Measurements from ENCODE around the gene ERCC6.
A peak's percentile ranks its signal among the peaks of the same experiment; 100 is the strongest.

Gene ERCC6

DNA sequence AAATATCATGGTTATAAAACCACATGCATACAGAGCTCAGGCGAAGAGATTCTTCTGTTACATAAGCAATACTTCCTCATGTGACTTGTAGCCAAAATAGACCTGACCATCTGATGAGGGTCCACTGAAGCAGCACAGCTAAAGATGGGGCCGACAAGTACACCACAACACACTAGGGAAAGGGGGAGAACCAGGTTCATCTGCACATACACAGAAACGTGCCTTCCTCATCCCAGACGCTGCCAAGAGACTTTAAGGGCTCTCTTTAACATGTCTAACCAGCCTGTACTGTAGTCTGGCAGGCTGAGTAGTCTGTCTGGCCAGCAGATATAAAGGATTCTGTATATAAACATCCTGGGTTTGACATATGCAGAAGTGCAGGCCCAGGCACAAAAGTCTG is 30.3 kb downstream of the ERCC6 start:
- DNase-seq, result no peak

DNA sequence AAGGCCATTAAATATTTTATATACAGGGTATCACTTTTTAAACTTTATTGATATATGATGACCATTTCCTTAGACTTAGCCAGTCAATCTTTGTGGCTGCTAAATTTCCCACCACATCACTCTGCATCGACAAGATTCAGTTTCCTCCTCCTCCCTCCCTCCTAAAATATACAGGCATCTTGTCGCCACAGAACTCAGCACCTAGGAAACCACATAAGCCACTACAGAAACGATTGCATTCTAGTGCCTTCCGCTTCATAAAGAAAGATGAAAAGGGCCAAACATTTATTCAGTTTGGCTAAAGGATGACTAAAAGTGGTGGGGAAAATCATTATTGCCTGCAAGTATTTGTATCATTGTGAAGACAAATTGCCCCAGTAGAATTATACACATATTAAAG is 30.7 kb downstream of the ERCC6 start:
- DNase-seq, result no peak

DNA sequence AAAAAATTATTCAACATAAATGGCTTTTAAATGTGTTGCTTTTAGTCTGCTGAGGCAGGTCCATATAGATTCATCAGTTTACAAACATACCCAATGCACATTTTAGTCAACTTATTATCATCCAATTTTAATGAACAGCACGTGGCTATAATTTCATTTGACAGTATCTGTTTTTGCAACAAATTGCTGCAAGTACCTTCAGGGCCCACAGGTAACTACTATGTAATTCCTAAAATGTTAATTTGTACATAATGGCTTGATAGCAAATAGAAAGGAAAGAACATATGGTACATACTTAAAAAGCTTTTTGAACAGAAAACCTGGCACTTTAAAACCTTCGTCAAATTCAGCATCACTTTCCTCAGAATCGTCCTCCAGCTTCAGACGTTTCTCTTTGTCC is 33.3 kb downstream of the ERCC6 start:
- no peak for DNase-seq

DNA sequence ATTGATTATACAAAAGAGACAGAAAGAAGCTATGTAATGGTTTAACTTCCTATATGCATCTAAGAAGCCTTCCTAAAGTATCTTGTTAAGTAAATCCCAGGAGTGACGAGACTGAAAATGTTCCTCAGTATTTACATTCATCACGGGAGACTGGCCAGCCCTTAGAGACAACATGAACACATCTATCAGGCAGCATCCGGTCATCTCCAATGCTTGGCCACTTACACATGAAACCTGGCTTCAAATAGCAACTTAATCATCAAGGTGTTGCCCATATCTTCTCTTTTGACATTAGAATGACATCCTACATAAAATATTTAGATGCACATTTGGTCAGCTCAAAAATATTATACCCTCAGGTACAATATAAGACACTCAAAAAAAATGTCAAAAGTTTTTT is 33.8 kb downstream of the ERCC6 start:
- no peak for DNase-seq

DNA sequence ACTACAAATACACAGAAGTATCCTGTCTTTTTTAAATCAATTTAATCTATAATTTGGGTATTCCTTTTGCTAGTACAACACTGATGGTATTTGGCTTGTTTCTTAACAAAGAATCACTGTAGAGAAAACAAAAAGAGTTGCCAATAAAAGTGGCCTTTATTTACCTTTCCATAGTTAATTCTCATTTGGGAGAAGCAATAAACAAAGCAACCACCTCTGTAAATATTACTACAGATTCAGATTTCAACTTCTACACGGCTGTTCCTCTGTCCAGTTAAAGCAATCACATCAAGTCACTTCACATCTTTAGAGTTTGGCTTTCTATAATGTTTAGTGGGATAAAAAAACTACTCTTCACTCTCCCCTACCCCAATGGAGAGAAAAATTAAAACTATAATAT is 34.4 kb downstream of the ERCC6 start:
- no peak for DNase-seq

DNA sequence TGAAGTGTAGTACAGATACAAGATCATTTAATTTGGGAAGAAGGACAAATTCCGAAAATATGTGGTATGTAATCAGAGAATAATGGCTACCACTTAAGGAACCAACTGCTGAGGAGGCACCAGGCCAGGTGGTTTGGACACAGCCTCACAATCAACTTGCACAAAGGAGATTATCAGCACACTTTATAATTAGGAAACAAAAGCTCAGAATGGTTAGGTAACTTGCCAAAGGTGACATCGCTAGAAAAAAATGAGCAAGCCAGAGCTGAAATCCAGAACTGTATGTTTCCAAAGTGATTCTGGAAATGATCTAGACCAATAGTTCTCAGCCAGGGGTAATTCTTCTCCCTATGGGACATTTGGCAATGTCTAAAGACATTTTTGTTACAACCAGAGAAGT is 36.6 kb downstream of the ERCC6 start:
- no peak for DNase-seq

DNA sequence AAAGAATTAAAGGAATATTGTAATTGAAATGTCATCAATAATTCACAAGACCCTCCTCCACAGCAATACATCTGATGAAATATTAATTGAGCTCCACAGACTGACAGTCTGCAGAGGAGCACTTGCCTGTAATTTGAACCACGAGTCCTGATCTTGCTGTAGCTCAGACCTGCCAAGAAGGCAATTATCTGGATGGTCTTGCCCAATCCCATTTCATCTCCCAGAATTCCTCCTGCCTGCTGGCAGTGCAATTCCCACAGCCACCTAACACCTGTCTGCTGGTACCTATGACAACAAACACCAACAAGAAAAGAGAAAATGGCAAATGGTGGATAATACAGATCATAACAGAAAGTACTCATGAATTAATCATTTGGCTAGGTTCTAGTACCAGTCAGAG is 38.5 kb downstream of the ERCC6 start:
- no peak for DNase-seq

DNA sequence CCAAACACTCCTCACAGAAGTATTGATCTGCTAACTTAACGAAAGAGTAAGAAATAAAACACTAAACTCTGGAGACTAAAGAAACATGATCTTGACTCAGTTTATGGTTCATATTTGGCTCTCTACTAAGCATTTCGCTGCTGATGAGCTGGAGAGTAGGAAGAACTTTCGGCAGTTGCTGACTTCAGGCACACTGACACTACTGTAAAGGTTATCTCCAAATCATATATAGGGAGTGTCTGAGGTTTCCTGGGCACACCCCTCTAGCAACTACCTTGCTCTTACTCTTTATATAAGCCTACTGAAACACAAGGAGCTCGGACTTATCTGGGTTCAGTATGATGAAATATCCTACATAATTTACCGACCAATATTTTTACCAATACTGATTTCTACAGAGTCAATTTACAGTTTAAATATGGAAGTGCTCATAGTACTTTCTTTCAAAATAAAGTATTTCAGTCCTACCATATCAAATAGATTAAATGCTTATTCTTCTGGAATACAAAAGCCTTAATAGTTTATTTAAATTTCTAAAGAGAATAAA is 39.5 kb downstream of the ERCC6 start:
- no peak for DNase-seq

DNA sequence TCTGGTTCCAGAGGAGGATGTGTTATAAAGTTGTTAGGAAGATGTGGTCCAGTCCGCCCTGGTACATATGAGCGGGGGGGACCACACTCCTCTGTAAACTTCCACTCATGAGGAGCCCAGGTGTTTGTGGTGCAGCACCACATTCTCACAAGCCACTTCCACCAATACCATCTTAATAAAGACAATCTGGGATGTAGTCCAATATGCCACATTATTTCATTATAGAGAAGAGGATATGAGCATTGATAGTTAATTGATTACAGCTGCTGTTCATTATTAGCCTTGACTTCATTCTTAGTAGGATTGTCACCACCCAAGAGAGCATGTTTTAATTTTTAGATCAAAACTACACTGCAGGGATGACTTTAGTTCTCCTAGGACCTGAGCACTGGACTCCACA is 40.5 kb downstream of the ERCC6 start:
- DNase-seq, result no peak

DNA sequence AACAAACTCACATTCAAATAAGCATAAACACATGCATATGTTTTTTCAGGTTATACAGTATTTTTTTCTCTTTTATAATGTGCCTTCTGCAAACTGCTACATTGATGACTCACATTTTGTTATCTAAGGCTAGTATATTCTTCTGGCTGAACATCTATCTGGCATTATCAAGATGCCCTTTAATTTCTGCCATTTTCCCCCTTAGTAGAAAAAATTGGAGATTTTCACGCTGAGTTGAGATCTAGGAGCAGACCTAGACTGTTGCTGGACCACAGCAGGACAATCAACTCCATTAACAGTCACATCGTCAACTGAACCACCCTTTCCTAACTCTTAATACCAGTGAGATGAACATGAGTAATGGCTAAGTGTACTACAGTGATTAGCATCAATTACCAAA is 41.6 kb downstream of the ERCC6 start:
- no peak for DNase-seq

DNA sequence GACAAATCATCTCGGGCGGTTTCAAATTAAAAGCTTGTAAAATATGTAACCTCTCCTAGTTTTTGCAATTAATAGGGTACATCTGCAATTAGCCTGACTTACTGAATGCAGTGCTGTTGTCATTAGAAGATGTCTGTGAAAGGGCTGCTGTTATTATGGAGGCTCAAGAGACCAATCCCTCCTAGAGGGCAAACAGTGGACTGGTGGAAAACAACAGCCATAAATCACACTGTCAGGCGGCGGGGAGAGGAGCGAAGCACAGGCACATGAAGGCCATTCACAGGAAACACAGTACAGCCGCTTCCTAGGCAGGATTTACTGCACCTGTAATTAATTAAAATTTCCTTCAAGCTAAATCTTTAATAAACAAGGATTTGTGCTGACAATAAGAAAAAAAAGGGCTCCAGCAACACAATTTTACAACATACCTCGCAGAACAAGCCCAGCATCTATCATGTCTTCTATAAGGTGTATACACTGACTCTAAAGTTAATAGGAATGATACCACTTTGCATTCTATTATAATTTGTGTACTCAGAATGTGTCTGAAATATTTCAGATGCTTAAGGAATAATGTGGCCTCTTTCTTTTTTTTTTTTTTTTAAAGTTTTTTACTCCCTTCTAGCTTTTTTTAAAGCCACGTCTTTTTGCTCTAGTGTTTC is 50.7 kb downstream of the ERCC6 start:
- DNase-seq, result peak; percentile 50

DNA sequence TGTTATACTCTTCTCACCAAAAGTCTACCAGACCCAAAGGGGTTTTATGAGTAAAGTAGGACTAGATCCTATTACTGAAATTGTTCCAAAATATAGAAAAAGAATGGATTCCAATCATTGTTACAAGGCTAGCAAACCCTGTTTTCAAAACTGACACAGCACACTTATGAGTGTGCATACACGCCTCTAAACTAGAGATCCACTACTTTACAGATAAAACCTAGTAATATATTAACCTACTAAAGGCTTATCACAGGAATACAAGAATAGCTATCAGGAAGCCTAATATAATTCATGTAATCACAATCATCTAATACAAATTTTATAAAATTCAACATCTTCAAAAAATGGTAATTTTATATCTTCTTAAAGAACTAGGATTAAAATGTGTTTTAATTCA is 52.2 kb downstream of the ERCC6 start:
- DNase-seq, result no peak

DNA sequence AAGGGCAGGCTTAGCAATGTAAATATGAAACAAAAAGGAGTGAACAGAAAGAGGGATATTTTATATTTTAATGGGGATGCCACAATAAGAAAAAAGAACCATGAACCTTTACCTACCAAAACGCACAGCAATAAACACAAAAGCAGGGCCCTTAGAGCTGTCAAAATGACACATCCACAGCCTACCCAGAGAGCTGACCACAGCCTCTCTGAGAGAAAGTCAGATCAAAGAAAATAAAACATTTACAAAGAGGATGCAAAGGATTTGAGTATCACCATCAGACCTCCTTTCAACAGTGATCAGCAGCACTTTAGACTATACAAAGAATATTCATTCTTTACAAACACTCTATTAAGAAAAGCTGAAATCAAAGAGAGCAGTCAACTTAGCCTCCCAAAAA is 52.9 kb downstream of the ERCC6 start:
- no peak for DNase-seq

DNA sequence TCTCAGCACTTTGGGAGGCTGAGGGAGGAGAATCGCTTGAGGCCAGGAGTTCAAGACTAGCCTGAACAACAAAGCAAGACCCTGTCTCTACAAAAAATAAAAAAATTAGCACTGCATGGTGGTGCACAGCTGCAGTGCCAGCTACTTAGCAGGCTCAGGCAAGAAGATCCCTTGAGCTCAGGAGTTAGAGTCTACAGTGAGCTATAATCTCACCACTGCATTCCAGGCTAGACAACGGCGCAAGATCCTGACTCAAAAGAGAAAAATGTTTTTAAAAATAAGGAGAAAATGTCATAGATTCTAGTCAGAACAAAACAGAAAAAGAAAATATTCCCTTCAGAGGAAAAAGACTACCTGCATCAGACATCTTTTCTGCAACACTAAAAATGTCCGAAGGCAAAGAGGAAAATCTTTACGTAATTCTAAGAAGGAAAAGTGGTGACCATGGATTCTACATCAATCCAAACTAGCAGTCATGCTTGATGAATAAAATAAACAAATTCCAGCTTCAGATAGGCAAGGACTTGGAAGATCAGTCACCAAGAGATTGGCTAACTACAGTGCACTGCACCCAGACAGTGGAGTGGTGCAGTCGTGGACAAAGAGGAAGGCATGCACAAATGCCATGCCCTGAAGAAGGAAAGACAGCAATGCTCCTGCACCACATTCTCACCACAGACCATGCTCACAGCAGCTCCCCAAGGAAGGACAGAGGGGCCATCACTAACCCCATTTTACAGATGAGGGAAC is 54.3 kb downstream of the ERCC6 start:
- no peak for DNase-seq

DNA sequence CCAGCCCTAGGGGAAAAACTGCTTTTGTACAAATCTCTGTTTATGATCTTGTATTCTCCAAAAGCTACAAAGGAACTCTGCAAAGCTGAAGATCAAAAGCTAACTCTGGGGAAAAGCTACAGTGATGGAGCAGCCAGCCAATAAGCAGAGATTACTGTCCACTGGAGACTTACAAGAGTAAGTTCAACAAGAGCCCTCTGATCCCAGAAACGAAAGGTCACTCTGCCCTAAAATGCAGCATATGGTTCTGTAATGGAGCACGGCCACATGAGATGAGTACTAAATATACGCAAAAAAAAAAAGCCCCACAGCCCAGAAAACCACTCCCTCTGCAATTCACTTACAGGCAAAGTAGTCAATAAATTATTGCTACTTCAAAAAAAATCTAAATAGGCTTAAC is 60.1 kb downstream of the ERCC6 start:
- DNase-seq, result no peak

DNA sequence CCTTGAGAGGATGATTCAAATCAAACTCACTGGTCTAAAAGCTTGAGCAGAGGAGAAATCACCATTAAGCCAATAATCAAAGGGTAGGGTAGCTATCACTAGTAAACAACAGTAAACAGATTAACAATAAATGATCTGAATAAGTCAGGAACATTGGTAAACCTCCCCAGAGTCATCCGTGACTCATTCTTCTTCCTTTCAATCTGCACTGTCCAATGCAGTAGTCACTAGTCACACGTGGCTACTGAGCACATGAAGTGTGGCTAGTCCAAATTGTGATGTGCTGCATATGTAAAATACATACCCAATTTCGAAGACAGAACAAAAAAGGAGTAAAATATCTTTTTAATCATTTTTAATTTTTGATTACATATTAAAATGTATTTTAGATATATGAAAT is 64.0 kb downstream of the ERCC6 start:
- DNase-seq, result no peak

DNA sequence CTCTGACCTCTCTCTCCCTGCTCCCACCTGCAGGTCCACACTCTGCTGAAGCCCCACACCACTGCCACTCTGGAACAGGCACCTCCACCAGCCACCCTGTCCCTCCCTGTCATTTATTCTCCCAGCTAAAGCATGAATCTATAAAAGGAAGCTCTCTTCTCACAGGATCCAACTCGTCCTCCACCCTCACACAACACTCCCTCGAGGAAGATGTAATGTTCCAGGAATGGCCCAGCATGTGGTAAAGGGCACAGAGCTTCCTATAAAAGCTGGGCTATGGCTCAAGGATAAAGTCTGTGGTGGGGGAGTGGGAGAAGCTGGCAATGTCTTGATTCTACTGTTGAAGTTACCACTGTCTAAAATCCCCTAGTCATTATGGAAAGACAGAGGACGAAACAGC is 67.4 kb downstream of the ERCC6 start:
- no peak for DNase-seq

DNA sequence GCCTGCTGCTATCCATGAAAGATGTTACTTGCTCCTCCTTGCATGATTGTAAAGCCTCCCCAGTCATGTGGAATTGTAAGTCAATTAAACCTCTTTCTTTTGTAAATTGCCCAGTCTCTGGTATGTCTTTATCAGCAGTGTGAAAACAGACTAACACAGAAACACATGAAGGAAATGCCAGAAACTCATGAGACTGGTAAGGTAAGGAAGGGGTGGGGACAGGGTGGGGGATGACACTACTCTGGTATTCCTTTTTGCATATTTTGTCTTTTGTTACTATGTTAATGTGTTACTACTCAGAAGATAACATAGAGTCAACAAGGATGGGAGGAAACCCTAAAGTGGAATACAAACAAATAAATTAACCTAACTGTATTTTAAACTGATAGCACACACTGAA is 73.2 kb downstream of the ERCC6 start:
- DNase-seq, result no peak

All from NCI-H2227 treated with DMSO at 0.1 percent for 48 hours (cell line).